ENCODE data around the gene CEP41.
A peak's percentile ranks its signal among the peaks of the same experiment; 100 is the strongest.

Gene CEP41

GRCh38 chr7:130362251-130362816 is 78.5 kb downstream of the CEP41 start:
- DNase-seq (ENCODE audit: low read depth) = no peak
- no peak overlapping the region for H3K4me3 ChIP-seq (replicated peaks; ENCODE audit: low read depth, low read length)
- TF ChIP-seq, protein P1, sequence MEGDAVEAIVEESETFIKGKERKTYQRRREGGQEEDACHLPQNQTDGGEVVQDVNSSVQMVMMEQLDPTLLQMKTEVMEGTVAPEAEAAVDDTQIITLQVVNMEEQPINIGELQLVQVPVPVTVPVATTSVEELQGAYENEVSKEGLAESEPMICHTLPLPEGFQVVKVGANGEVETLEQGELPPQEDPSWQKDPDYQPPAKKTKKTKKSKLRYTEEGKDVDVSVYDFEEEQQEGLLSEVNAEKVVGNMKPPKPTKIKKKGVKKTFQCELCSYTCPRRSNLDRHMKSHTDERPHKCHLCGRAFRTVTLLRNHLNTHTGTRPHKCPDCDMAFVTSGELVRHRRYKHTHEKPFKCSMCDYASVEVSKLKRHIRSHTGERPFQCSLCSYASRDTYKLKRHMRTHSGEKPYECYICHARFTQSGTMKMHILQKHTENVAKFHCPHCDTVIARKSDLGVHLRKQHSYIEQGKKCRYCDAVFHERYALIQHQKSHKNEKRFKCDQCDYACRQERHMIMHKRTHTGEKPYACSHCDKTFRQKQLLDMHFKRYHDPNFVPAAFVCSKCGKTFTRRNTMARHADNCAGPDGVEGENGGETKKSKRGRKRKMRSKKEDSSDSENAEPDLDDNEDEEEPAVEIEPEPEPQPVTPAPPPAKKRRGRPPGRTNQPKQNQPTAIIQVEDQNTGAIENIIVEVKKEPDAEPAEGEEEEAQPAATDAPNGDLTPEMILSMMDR (IDR thresholded peaks at IDR 0.05; ENCODE audit: low read length, missing control alignments) = no peak

GRCh38 chr7:130361681-130362080 is 79.1 kb downstream of the CEP41 start:
- no peak overlapping the region for H3K4me3 ChIP-seq (replicated peaks; ENCODE audit: low read depth, low read length)
- TF ChIP-seq, protein P1 (IDR thresholded peaks at IDR 0.05; ENCODE audit: low read length, missing control alignments) = no peak
- DNase-seq (ENCODE audit: low read depth) = no peak

DNA sequence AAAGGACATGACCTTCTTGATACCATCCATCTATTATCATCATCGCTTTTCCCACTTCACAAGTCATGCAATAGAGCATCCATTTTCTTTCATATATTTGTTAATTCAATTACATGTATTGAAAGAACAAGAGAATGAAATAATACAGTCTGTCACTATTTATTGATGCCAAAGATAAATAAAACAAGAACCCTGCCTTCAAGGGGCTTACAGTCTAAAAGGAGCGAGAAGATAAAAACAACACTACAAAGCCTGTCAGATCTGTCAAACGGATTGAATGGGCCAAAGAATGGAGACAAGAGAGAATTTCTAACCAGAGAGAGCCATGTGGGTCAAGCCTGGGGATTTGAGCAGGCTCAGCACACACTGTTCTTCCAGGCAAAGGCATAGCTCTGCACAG is 80.3 kb downstream of the CEP41 start:
- no peak overlapping the region for H3K4me3 ChIP-seq (replicated peaks; ENCODE audit: low read depth, low read length)
- TF ChIP-seq, protein P1 (IDR thresholded peaks at IDR 0.05; ENCODE audit: low read length, missing control alignments) = no peak

DNA sequence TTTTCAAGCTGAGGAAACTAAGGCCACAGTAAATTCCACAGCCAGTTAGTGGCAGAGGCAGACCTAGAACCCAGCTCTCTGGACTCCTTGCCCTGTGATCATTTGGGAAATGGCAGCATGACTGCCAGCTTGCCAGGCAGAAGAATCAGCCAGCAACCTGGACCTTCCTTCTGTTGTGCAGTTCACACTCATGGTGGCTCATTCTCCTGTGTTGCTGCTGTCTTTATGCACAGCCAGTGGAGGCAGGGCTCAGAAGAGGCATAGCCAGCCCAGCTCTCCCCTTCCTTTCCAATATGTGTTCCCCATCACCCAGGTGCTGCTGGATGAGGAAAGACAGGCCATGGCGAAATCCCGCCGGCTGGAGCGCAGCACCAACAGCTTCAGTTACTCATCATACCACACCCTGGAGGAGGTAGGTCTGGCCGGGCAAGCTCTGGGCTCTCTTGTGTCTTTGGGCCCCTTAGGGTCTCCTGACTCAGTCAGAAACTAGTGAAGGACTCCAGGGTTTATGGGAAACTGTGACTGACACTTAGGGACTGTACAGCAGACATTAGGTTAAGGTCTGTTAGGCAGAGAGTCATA is 81.4 kb downstream of the CEP41 start:
- TF ChIP-seq, protein P1 (IDR thresholded peaks at IDR 0.05; ENCODE audit: low read length, missing control alignments) = no peak
- no peak overlapping the region for H3K4me3 ChIP-seq (replicated peaks; ENCODE audit: low read depth, low read length)
- no peak for DNase-seq (ENCODE audit: low read depth)

More for the DNA sequence above, 80.3 kb downstream of the CEP41 start:
- no peak for DNase-seq (ENCODE audit: low read depth)

DNA sequence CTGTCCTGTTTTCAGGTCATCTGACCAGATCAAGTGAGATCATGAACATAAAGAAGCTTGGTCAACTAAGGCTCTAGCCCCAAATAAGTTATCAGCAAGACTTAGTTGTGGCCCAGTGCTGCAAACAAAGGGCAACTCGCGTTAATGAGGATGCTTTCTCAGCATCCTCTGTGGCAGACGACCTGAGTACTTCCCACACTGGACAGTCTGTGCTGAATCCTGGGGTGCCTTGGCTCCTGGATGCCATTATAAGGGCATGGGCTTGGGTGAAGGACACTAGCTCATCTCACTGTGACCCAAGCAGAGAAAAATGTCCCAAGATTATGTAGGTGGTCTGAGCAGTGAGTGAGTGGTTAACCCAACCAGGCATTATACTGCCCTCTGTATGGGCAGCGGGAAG is 82.3 kb downstream of the CEP41 start:
- H3K4me3 ChIP-seq (replicated peaks; ENCODE audit: low read depth, low read length) = no peak overlapping the region
- DNase-seq (ENCODE audit: low read depth) = no peak
- TF ChIP-seq, protein P1 (IDR thresholded peaks at IDR 0.05; ENCODE audit: low read length, missing control alignments) = no peak

- DNase-seq (ENCODE audit: low read depth) = peak; percentile 91
- H3K4me3 ChIP-seq (replicated peaks; ENCODE audit: low read depth, low read length) = no peak overlapping the region
Measured at GRCh38 chr7:130356876-130357611, 83.8 kb downstream of the CEP41 start.

More at GRCh38 chr7:130356876-130357611, 83.8 kb downstream of the CEP41 start:
- TF ChIP-seq, protein P1 (IDR thresholded peaks at IDR 0.05; ENCODE audit: low read length, missing control alignments) = no peak

All from fibroblast of pulmonary artery (primary cell).